ENCODE data around the gene NBDY. TPM values are rescaled to one million over a fixed set of nuclear protein-coding genes. Genes with fewer than 3 reads are reported as not detected.
"Not testable (repeated sequence)": the region's sequence is repeated elsewhere in the genome, so short reads cannot be mapped to it uniquely, and the experiment has no call there.

Gene NBDY
- total RNA-seq, 4 donors from 2014 or later: 15.6 to 47.2 (median 20.4) TPM

DNA sequence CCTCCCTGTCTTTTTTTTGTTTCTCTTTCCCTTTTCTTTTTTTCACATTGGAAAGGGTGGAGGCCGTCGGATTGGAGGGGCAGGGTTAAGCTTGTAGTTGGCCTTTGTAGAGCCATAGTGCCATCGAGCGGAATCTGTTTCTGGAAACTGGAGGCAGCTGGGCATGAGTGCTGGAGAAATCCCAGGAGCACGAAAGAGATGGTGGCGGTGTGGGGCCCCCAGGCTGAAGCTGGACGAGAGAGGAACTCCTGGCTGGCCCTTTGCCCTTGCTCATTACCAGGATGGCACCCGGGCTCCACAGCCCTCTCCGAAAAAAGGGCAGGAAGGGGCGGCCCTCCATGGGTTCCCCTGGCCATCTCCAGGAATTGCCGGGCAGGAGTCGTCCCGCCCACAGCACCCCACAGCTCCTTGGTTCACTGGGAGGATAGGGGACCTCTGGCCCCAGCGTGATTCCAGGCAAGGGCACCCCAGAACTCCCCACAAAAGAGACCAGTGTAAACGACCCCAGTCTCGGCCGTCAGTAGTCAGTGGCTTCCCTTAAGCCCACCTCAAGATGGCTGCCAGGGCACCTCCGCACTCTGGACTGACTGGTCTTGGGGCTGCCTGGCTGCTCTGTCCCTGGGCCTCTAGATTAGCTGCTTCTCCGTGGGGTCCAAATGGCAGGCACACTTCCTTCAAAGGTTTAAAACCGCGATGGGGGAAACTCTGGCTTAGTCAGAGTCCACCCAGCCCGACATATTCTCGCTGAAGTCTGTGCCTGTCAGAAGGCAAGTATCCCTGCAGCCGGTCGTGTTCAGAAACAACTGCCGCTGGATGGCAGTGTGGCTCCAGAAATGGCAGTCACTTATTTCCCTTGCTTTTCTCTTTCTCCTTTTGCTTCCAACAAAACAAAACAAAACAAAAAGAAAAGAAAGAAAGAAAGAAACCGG lies 74.1 kb downstream of the NBDY start:
- H3K9me3 ChIP-seq: no peaks in the 10 kb centered on the region
- peak in 1 of 2 donors; percentile 76 for DNase-seq (ENCODE audit: low spot score in 2 of 2)
- WGBS: 31% methylated on average over 18 of the region's 27 CpGs
- H3K27ac ChIP-seq: no peak overlapping the region
- H3K36me3 ChIP-seq: no peaks in the 10 kb centered on the region
- H3K27me3 ChIP-seq: no peaks in the 10 kb centered on the region
- peaks cover 8% of the 10 kb centered on the region for H3K4me1 ChIP-seq
- H3K4me3 ChIP-seq: no peak overlapping the region
- TF ChIP-seq CTCF (IDR thresholded peaks at IDR 0.05) (peak; percentile 16 to 43), POLR2A (IDR thresholded peaks at IDR 0.05) (no peak)

DNA sequence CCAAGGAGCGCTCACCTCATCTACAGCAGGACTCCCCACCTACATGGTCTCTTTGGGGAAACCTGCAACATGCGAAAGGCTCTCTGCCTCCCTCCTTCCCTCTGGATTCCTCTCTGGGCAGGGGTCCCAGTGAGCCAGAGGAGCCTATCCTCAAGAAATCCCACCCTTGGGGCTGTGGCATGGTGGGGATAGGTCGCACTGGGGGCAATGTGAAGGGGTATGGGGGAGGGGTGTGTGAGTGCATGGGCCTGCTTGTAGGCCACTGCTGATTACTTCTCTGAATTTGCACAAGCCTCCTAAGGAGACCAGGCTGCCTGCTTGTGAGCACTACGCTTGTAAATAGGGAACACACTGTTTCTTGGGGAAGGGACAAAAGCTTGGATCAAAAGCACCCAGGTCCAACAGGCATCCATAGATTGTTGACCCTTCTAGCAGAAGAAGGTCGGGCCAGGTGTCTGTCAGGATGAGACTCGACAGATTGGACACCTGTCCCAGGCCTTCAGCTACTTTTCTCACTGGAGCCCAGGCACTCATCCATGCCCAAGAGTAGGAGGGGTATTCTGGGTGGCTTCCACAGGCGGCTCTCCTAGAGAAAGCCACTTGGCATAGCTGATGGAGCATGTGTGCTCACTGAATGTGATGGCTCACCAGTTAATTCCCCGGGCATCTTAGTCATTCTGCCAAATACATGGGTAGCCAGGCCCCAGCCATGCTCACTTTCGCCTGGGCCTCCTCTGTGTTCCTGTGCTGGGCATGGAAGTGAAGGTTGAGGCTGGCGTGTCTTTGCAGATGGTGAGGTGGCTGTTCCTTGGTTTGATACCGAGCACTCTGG lies 75.0 kb downstream of the NBDY start:
- no peak for TF ChIP-seq POLR2AphosphoS5 (IDR thresholded peaks at IDR 0.05)
- Histone ChIP-seq H3K4me3 (no peak overlapping the region), H3K4me1 (peaks cover 8% of the 10 kb centered on the region)

GRCh38 chrX:56804867-56805266 lies 75.8 kb downstream of the NBDY start:
- DNase-seq (ENCODE audit: low spot score in 2 of 2): no peak
- H3K4me3 ChIP-seq: no peak overlapping the region
- no peak overlapping the region for H3K27ac ChIP-seq
- TF ChIP-seq EP300 (IDR thresholded peaks at IDR 0.05) (no peak), POLR2A (IDR thresholded peaks at IDR 0.05) (no peak), CTCF (IDR thresholded peaks at IDR 0.05) (no peak), POLR2AphosphoS5 (IDR thresholded peaks at IDR 0.05) (no peak)
- no peaks in the 10 kb centered on the region for H3K27me3 ChIP-seq
- H3K36me3 ChIP-seq: no peaks in the 10 kb centered on the region
- H3K9me3 ChIP-seq: no peaks in the 10 kb centered on the region
- H3K4me1 ChIP-seq: peaks cover 8% of the 10 kb centered on the region
- WGBS: 73% methylated on average over 4 of the region's 4 CpGs

More for the DNA sequence above, 75.0 kb downstream of the NBDY start:
- peak in 1 of 2 donors; percentile 60 for DNase-seq (ENCODE audit: low spot score in 2 of 2)
- 61% methylated on average over 7 of the region's 11 CpGs for WGBS
- no peaks in the 10 kb centered on the region for H3K27me3 ChIP-seq
- no peak overlapping the region for H3K27ac ChIP-seq
- no peaks in the 10 kb centered on the region for H3K9me3 ChIP-seq
- no peaks in the 10 kb centered on the region for H3K36me3 ChIP-seq

GRCh38 chrX:56805399-56805798 lies 76.4 kb downstream of the NBDY start:
- peak overlapping the region; percentile 38 for H3K27ac ChIP-seq

DNA sequence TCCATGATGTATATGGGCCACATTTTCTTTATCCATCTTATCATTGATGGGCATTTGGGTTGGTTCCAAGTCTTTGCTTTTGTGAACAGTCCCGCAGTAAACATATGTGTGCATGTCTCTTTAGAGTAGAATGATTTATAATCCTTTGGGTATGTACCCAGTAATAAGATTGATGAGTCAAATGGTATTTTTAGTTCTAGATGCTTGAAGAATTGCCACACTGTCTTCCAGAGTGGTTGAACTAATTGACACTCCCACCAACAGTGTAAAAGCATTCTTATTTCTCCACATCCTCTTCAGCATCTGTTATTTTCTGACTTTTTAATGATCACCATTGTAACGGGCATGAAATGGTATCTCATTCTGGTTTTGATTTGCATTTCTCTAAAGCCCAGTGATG lies 77.1 kb downstream of the NBDY start:
- WGBS: 64% methylated on average over 2 of the region's 2 CpGs
- peaks cover 14% of the 10 kb centered on the region for H3K4me1 ChIP-seq
- not testable (repeated sequence) for H3K36me3 ChIP-seq; H3K27me3 ChIP-seq; H3K27ac ChIP-seq; DNase-seq (ENCODE audit: low spot score in 2 of 2); H3K4me3 ChIP-seq; H3K9me3 ChIP-seq

More at GRCh38 chrX:56805399-56805798, 76.4 kb downstream of the NBDY start:
- no peaks in the 10 kb centered on the region for H3K36me3 ChIP-seq
- no peaks in the 10 kb centered on the region for H3K27me3 ChIP-seq
- peaks cover 8% of the 10 kb centered on the region for H3K4me1 ChIP-seq
- H3K9me3 ChIP-seq: no peaks in the 10 kb centered on the region
- 96% methylated on average over 1 of the region's 1 CpG for WGBS
- TF ChIP-seq EP300 (IDR thresholded peaks at IDR 0.05) (no peak), CTCF (IDR thresholded peaks at IDR 0.05) (no peak), POLR2AphosphoS5 (IDR thresholded peaks at IDR 0.05) (no peak), POLR2A (IDR thresholded peaks at IDR 0.05) (no peak)
- no peak overlapping the region for H3K4me3 ChIP-seq
- no peak for DNase-seq (ENCODE audit: low spot score in 2 of 2)

DNA sequence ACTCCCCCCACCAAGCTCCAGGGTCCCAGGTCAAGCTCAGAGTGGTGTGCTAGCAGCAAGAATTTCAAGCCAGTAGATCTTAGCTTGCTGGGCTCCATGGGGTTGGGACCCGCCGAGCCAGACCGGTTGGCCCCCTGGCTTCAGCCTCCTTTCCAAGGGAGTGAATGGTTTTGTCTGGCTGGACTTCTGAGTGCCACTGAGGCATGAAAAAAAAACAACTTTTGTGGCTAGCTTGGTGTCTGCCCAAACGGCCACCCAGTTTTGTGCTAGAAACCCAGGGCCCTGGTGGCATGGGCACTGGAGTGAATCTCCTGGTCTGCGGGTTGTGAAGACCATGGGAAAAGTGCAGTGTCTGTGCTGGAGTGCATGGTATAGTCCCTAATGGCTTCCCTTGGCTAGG lies 82.6 kb downstream of the NBDY start:
- DNase-seq (ENCODE audit: low spot score in 2 of 2): no peak
- no peak for TF ChIP-seq POLR2A (IDR thresholded peaks at IDR 0.05)
- TF ChIP-seq EP300 (IDR thresholded peaks at IDR 0.05): no peak
- TF ChIP-seq POLR2AphosphoS5 (IDR thresholded peaks at IDR 0.05): no peak
- no peak for TF ChIP-seq CTCF (IDR thresholded peaks at IDR 0.05)
- Histone ChIP-seq H3K4me3 (no peak overlapping the region), H3K27me3 (no peaks in the 10 kb centered on the region), H3K9me3 (no peaks in the 10 kb centered on the region), H3K36me3 (no peaks in the 10 kb centered on the region), H3K4me1 (peaks cover 16% of the 10 kb centered on the region), H3K27ac (no peak overlapping the region)
- 84% methylated on average over 5 of the region's 5 CpGs for WGBS
